Ramos (cell line): ENCODE data around the gene ACTN4.
"Not testable (repeated sequence)": the region's sequence is repeated elsewhere in the genome, so short reads cannot be mapped to it uniquely, and the experiment has no call there.

Source experiments
- in situ Hi-C: fragments of 300-500 bp; cut with MboI; formaldehyde crosslinking; loops from one replicate; pipeline ENCODE4 v1.14.3; 2022; ENCODE audit warnings: low sequenced_read_pairs; ENCODE audit not compliant: unreplicated experiment

The ACTN4 gene

DNA sequence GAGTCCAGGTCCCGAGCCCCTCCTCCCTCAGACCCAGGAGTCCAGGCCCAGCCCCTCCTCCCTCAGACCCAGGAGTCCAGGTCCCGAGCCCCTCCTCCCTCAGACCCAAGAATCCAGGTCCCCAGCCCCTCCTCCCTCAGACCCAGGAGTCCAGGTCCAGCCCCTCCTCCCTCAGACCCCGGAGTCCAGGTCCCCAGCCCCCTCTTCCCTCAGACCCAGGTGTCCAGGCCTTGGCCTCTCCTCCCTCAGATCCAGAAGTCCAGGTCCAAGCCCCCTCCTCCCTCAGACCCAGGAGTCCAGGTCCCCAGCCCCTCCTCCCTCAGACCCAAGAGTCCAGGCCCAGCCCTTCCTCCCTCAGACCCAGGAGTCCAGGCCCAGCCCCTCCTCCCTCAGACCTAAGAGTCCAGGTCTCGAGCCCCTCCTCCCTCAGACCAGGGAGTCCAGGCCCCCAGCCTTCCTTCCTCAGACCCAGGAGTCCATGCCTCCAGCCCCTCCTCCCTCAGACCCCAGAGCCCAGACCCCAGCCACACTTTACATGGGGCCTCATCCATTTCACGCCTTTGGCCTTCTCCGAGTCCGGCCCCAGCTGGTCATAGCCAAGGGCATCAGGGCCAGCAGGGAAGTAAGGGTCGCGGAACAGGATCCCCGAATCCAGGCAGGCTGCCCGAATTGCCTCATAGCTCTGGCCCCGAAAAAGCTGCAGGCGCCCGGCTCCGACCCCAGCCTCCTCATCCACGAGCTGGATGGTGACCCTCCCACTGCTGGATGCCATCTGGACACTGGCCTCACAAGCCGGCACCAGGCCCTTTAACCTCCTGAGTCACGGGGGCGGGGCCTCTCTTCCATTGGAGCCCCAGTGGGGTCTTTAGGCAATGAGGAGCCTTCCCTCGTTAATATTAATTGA is 96.2 kb downstream of the ACTN4 start:
- in situ Hi-C loops = no loop called here

DNA sequence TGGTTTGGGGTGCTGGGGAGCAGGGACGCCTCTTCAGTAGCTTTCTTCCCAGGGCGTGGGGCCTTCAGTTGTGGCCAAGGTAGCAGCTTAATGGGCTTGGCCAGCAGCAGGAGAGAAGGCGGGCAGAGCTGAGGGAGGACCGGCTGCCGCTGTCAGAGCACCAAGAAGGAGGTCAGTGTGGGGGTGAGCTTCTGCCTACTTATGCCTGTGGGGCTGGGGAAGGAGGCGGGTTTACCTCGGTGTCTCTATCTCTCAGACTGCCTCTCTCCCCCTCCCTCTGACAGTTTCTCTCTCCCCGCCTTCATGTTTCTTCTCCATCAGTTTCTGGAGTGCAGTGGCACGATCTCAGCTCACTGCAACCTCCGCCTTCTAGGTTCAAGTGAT is 96.8 kb downstream of the ACTN4 start, which contains the start of gene CAPN12:
TSS of gene CAPN12 (minus strand) at position 177 of the 384 bp plus-strand sequence. CDS start 309 bp downstream, outside the sequence.
- in situ Hi-C loops = no loop called here

DNA sequence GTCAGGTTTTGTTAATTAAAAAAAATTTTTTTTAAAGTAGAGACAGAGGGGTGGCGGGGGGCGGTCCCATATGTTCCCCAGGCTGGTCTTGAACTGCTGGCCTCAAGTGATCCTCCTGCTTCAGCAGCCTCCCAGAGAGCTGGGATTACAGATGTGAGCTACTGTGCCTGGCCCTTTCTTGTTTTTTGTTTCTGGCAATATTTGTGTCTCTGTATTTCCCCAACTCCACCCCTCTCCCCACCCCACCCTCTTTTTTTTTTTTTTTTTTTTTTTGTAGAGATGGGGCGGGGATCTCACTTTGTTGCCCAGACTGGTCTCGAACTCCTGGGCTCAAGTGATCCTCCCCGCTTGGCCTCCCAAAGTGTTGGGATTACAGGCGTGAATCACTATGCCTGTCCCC is 97.4 kb downstream of the ACTN4 start:
- in situ Hi-C loops = no loop called here

DNA sequence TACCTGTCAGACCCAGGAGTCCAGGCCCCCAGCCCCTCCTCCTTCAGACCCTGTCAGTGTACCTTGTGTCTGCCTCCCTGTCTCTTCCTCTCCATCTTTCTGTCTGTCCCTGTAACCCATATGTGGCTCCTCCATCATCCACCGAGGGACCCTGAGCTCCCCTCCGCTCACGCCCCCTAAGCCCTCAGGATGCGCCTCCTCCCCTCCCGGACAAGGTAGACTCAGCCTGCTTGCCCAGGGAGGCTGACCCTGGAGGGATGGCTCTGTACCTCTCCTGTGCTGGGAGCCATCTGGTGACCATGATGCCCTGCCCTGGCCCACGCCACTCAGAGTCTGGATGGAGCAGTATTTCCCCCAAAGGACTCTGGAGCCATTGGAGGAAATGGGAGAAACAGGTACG is 97.9 kb downstream of the ACTN4 start:
- in situ Hi-C loops = no loop called here

DNA sequence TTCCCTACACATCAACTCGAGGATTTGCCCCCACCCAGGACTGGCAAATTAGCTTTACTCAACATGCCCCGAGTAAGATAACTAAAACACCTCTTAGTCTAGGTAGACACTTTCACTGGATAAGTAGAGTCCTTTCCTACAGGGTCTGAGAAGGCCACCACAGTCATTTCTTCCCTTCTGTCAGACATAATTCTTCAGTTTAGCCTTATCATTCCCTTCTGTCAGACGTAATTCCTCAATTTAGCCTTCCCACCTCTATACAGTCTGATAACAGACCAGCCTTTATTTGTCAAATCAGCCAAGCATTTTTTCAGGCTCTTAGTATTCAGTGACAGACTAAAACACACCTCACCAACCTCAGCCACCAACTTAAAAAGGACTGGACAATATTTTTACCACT is 106.3 kb downstream of the ACTN4 start:
- in situ Hi-C loops = not testable (repeated sequence)

DNA sequence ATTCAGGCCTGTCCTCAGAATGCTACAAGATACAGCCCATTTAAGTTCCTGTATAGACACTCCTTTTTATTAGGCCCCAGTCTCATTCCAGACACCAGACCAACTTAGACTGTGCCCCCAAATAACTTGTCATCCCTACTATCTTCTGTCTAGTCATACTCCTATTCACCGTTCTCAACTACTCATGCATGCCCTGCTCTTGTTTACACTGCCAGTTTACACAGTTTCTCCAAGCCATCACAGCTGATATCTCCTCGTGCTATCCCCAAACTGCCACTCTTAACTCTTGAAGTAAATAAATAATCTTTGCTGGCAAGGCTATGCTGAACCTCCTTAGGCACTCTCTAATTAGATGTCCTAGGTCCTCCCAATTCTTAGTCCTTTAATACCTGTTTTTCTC is 106.7 kb downstream of the ACTN4 start:
- in situ Hi-C loops = not testable (repeated sequence)

DNA sequence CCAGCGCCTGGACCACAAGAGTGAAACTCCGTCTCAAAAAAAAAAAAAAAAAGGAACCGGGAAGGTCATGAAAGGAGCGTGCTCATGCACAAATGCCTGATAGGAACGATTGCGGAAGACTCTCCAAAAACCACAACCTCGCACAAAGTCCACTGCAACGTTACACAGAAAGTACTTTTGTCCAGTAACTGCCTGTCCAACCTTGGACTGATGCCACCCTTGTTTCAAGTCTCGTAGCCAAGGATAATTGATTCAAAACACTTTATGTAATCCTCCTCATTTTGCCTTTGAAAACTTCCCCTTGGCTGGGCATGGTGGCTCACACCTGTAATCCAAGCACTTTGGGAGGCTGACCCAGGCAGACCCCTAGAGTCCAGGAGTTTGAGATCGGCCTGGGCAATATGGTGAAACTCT is 112.1 kb downstream of the ACTN4 start:
- in situ Hi-C loops = no loop called here

DNA sequence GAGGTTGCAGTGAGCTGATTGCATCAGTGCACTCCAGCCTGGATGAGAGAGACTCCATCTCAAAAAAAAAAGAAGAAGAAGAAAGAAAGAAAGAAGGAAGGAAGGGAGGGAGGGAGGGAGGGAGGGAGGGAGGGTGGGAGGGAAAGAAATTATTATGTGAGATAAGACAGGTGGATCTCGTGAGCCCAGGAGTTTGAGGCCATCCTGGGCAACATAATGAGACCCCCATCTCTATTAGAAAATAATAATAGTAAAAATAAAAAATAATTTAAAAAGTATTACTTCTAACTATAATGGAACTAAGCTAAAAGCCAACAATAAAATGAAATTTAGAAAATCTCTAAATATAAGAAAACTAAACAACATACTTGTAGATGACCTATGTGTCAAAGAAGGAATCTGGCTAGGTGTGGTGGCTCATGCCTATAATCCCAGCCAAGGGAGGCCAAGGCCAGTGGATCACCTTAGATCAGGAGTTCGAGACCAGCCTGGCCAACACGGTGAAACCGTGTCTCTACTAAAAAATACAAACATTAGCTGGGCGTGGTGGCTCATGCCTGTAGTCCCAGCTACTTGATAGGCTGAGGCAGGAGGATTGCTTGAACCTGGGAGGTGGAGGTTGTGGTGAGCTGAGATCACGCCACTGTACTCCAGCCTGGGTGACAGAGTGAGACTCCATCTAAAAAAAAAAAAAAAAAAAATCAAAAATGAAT is 113.5 kb downstream of the ACTN4 start:
- in situ Hi-C loops = not testable (repeated sequence)

DNA sequence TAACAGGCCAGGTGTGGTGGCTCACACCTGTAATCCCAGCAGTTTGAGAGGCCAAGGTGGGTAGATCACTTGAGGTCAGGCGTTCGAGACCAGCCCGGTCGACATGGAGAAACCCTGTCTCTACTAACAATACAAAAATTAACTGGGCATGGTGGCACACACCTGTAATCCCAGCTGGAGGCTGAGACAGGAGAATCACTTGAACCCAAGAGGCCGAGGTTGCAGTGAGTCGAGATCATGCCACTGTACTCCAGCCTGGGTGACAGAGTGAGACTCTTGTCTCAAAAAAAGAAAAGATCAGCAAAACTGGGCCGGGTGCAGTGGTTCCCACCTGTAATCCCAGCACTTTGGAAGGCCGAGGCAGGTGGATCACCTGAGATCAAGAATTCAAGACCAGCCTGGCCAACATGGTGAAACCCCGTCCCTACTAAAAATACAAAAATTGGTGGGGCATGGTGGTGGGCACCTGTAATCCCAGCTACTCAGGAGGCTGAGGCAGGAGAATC is 114.5 kb downstream of the ACTN4 start:
- in situ Hi-C loops = not testable (repeated sequence)

DNA sequence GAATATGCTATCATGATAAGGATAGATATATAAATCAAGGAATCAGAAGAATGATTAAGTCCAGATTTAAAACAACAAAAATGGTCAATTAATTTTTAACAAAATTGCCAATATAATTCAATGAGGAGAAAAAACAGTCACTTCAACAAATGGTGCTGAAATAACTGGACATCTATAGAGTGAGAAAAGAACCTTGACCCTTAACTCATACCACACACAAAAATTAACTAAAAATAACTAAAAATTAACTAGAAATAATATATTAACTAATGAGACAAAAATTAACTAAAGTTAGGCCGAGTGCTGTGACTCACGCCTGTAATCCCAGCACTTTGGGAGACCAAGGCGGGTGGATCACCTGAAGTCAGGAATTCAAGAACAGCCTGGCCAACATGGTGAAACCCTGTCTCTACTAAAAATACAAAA is 116.4 kb downstream of the ACTN4 start:
- in situ Hi-C loops = no loop called here

DNA sequence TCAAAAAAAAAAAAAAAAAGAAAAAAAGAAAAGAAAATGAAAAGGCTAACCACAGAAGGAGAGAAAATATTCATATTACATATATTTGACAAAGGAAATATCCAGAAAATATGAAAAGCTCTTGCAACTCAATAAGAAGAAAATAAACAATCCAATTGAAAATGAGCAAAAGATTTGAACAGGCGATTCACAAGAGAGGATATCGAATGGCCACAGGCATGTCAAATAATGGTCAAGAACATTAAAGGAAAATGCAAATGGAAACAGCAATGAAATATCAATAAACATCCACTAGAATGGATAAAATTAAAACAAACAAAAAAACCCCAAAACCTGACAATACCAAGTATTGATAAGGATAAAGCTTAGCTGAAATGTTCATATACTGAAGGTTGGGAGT is 117.8 kb downstream of the ACTN4 start:
- in situ Hi-C loops = no loop called here

DNA sequence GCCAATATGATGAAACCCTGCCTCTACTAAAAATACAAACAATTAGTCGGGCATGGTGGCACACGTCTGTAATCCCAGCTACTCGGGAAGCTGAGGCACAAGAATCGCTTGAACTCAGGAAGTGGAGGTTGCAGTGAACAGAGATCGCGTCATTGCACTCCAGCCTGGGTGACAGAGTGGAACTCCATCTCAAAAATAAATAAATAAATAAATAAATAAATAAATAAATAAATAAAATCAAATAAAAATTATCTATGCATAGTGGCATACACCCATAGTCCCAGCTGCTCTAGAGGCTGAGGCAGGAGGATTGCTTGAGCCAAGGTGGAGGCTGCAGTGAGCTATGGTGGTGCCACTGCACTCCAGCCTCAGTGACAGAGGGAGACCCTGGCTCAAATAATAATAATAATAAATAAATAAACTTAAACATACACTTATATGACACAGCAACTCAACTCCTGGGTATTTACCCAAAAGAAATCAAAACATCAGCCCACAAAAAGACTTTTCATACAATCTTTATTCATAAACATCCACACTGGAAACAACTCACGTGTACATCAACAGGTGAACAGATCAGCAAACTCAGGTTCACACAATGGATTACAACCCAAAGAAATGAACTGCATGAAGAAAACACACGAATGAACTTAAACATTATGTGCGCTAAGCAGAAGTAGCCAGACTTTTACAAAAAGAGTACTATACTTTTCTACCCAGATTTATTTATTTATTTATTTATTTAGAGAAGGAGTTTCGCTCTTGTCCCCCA is 119.0 kb downstream of the ACTN4 start:
- in situ Hi-C loops = no loop called here

DNA sequence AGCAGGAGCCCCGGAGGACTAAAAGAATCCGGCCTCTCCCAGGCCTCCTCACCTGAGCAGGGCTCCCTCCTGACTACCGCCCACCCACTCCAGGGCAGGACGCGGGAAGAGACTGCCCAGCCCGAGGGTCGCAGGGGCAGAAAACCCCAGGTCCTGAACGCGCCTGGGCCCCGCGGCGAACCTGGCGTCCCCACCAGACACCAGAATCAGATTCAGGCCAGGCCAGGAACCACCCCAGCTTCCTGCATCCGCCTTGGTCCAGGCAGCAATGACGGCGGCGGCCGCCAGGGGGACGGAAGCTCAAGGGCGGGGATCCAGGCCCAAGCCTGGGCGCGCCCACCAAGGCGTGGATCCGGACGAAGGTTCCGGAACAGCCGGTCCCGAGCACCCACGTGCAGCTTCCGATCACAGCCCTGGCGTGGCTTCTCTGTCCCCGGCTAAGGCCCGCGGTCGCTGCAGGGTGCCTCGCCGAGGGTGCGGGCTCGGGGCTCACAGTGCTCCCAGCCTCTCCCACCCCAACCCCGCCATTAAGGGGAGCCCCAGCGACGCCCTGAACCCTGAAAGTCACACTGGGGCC is 122.3 kb downstream of the ACTN4 start:
- in situ Hi-C loops = no loop called here

DNA sequence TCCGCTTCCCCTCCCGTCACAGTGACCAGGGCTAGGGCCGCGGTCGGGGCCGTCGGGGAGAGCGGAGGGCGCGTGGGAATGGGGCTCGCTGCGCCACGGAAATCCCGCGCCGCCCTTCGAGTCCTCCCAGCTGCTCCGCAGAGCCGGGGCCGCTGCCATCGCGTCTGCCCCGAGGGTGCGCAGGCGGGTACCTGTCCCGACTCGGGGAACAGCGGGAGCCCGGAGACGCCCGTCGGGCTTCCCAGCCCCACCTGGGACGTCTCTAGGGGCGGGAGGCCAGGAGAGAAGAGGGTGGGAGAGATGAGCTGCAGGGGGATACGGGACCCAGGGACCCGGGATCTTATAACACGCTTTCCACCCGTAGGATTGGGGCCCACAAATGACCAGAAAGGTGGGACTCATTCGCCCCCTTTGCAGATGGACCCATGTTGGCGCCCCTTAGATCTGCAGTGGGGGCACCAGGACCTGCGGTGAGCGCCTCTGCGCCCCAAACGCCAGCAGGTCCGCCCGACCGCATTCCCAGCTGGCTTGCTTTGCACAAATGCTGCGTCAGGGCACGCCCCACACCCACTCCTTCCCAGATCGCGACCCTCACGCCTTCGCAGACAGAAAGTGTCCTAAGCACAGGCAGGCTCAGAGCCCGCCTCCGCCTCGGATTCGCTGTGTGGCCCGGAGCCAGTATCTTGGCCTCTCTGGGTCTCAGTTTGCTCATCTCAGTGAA is 122.9 kb downstream of the ACTN4 start:
- in situ Hi-C loops = not testable (repeated sequence)

DNA sequence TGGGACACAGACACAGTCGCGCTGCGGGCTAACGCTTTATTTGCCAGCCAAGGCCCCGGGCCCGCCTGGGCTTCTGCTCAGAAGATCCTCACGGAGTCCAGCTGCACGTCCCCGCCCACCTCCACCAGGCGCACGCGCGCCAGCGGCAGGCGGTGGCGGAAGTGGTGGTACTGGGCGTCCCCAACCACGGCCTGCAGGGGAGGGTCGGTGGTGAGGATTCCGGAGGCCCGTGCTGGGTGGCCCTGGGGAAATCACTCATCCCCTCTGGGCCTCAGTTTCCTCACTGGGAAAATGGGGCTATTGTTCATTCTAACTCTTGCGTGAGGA is 123.5 kb downstream of the ACTN4 start:
- in situ Hi-C loops = not testable (repeated sequence)

DNA sequence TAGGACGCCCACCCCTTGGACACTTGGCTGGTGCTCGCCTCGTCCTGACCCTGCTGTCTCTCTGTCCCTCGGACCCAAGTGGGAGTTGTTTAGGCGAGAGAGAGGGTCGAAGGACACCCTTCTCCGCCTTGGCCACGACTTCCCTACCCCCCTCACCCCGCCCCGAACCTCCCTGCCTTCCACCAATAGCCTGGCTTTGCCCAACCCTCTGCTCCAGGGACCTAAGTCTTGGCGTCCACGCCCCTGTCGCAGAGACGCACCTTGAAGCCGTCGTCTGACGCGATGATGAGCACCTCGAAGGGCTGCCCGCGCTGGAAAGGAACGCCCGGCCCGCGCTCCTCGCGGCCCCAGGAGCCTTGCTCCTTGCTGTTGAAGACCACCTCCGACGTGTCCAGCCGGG is 124.1 kb downstream of the ACTN4 start:
- in situ Hi-C loops = not testable (repeated sequence)

DNA sequence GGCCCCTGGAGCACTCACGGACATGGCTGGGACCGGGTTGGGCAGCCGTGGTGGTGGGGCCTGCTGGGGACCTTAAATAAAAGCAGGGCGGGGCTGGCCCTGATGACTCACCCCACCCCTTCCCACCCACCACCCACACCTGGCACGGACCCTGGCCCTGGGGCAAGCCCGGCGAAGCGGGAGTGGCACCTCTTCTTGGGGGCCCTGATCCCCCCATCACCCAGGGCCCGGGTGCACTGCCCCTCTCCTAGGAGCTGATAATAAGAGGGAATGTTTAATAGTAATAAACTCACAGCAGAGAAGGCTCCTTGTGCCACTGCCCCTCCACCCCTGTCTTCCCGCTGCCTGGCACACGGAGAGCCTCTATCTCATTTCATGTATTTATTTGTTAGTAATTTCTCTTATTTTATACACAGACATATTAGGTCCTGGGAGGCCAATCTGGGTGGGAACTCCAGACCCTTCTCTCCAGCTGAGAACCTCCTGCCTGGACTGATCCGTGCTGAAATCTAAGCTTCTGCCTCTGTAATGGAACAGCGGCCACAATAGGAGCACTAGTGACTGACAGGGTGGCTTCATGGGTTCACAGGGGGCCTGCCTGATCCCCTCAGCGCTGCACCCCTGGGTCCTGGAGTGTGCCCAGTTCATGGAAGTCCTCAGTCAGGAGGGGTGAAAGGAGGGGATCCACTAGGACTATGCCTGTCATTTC is 126.2 kb downstream of the ACTN4 start, which contains the start of gene LGALS7:
TSS of gene LGALS7 (minus strand) at position 49 of the 709 bp plus-strand sequence. CDS start at position 24, 25 bp downstream.
- in situ Hi-C loops = no loop called here

DNA sequence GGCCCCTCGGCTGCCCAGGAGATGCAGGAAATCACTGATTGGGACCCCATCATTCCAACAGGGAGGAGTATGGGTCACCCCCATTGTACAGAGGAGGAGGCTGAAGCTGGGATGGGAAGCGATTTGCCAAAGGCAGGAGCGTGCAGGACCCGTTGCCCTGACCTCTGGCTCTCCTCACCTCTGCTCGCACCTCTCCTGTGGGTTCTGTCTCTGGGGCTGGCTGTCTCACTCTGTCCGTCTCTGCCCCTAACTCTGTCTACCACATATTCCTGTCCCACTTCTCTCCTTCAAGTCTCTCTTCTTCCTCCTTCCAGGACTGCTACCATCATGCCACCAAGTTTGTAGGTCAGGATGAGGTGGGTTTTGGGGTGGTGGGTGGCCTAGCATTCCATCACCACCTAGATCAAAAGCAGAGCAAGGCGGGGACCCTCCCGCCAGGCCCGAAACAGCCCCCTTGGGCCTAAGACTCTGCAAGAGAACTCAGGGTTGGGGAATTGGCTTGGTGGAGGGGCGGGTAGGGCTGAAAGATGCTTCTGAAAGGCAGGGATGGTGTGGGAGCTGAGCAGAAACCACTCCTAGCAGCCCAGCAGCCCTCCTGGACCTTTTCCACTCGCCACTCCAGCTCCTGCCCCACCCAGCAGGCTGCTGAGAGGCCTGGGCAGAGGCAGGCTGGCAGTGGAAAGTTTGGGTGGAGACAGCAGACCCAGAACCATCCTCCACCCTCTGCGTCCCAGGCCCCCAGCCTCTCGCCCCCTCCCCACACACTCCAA is 126.9 kb downstream of the ACTN4 start:
- in situ Hi-C loops = no loop called here
